Peyer's patch (tissue), 4 donors: ENCODE data around the gene ABR.
"Not testable (repeated sequence)": the region's sequence is repeated elsewhere in the genome, so short reads cannot be mapped to it uniquely, and the experiment has no call there.

Source experiments
- CTCF ChIP-seq, 6 experiments: fragments of 450-650 bp in 4 of 6; fragments of 200-600 bp in 2 of 6; sonication (generic) in 1 of 6; IDR thresholded peaks; one replicate each; pipeline ENCODE4 v1.5.1; 2017 to 2019; ENCODE audit warnings: antibody characterized with exemption in 6 of 6, mild to moderate bottlenecking in 3 of 6, moderate library complexity in 1 of 6
- POLR2A ChIP-seq, 2 donors: fragments of 450-650 bp; IDR thresholded peaks; one replicate each; pipeline ENCODE4 v1.5.1; 2017; ENCODE audit warnings: antibody characterized with exemption in 2 of 2, mild to moderate bottlenecking in 2 of 2, moderate library complexity in 2 of 2

GRCh38 chr17:1044387-1045009, 135.3 kb downstream of the ABR start:
- not testable (repeated sequence) for TF ChIP-seq CTCF, POLR2A (IDR thresholded peaks at IDR 0.05)
